Muscle layer of duodenum (tissue), 2 donors: ENCODE data around the gene FBXO5.
"Not testable (repeated sequence)": the region's sequence is repeated elsewhere in the genome, so short reads cannot be mapped to it uniquely, and the experiment has no call there.

ENCODE experiments used
- H3K27ac ChIP-seq: one replicate; pipeline ENCODE4 v1.7.0; 2013; ENCODE audit warnings: mild to moderate bottlenecking, low read length
- H3K27me3 ChIP-seq: one replicate; pipeline ENCODE4 v1.7.0; 2013; ENCODE audit warnings: low read depth, mild to moderate bottlenecking, control low read depth, low read length
- H3K36me3 ChIP-seq, 2 donors: one replicate each; pipeline ENCODE4 v1.7.0; 2013; ENCODE audit warnings: low read length in 2 of 2, control low read depth in 1 of 2, mild to moderate bottlenecking in 1 of 2; ENCODE audit not compliant: insufficient read depth in 2 of 2, control insufficient read depth in 1 of 2
- H3K4me1 ChIP-seq, 2 donors: one replicate each; pipeline ENCODE4 v1.7.0; 2013; ENCODE audit warnings: low read length in 2 of 2, mild to moderate bottlenecking in 2 of 2, control low read depth in 1 of 2, moderate library complexity in 1 of 2; ENCODE audit not compliant: insufficient read depth in 2 of 2, control insufficient read depth in 1 of 2
- H3K4me3 ChIP-seq, 2 donors: one replicate each; pipeline ENCODE4 v1.7.0; 2013; ENCODE audit warnings: low read length in 2 of 2, low read depth in 1 of 2, mild to moderate bottlenecking in 1 of 2
- H3K9me3 ChIP-seq, 2 donors: one replicate each; pipeline ENCODE4 v1.7.0; 2013; ENCODE audit warnings: low read length in 2 of 2, control low read depth in 1 of 2, mild to moderate bottlenecking in 1 of 2; ENCODE audit not compliant: control insufficient read depth in 1 of 2
- donor health status: healthy.

Gene FBXO5

DNA sequence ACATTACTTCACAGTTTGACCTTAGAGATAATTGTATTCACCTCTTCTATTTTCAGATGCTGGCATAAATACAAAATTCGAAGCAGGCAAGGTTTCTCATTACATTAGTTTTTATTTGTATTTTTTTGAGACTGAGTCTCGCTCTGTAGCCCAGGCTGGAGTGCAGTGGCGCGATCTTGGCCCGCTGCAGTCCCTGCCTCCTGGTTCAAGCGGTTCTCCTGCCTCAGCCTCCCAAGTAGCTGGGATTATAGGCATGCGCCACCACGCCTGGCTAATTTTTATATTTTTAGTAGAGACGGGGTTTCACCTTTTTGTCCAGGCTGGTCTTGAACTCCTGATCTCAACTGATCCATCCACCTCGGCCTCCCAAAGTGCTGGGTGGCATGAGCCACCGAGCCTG is 2.5 kb upstream of the FBXO5 start:
- H3K4me1 ChIP-seq: peaks cover 7 to 22% of the 10 kb centered on the region in 2 donors
- H3K27me3 ChIP-seq, H3K27ac ChIP-seq, H3K36me3 ChIP-seq, H3K9me3 ChIP-seq, H3K4me3 ChIP-seq: not testable (repeated sequence)

GRCh38 chr6:152984513-152984872 is 1.7 kb upstream of the FBXO5 start:
- Histone ChIP-seq H3K36me3 (peaks cover 0 to 4% of the 10 kb centered on the region in 2 donors), H3K9me3 (no peaks in the 10 kb centered on the region), H3K27ac (peak overlapping the region; percentile 88), H3K4me1 (peaks cover 7 to 22% of the 10 kb centered on the region in 2 donors), H3K27me3 (no peaks in the 10 kb centered on the region), H3K4me3 (peak overlapping the region; percentile 90 to 99)

- Histone ChIP-seq H3K4me3 (peak overlapping the region; percentile 90 to 99), H3K27me3 (no peaks in the 10 kb centered on the region), H3K9me3 (no peaks in the 10 kb centered on the region), H3K4me1 (peaks cover 7 to 22% of the 10 kb centered on the region in 2 donors), H3K36me3 (peaks cover 0 to 4% of the 10 kb centered on the region in 2 donors), H3K27ac (peak overlapping the region; percentile 88)
Measured at GRCh38 chr6:152983637-152984512, 1.0 kb upstream of the FBXO5 start.

- Histone ChIP-seq H3K36me3 (peaks cover 0 to 4% of the 10 kb centered on the region in 2 donors), H3K4me3 (peak overlapping the region; percentile 90 to 99), H3K27me3 (no peaks in the 10 kb centered on the region), H3K27ac (no peak overlapping the region), H3K9me3 (no peaks in the 10 kb centered on the region), H3K4me1 (peaks cover 7 to 22% of the 10 kb centered on the region in 2 donors)
Measured at GRCh38 chr6:152981989-152982903, 595 bp downstream of the FBXO5 start.

GRCh38 chr6:152981219-152981618 is 1.6 kb downstream of the FBXO5 start:
- no peak overlapping the region for H3K27ac ChIP-seq
- no peaks in the 10 kb centered on the region for H3K9me3 ChIP-seq
- H3K4me3 ChIP-seq: no peak overlapping the region
- peaks cover 0 to 4% of the 10 kb centered on the region in 2 donors for H3K36me3 ChIP-seq
- H3K4me1 ChIP-seq: peaks cover 7 to 22% of the 10 kb centered on the region in 2 donors
- no peaks in the 10 kb centered on the region for H3K27me3 ChIP-seq

- Histone ChIP-seq H3K27me3 (no peaks in the 10 kb centered on the region), H3K27ac (no peak overlapping the region), H3K9me3 (no peaks in the 10 kb centered on the region), H3K4me3 (no peak overlapping the region), H3K4me1 (peaks cover 7 to 22% of the 10 kb centered on the region in 2 donors), H3K36me3 (peaks cover 0 to 4% of the 10 kb centered on the region in 2 donors)
Measured at GRCh38 chr6:152980656-152981055, 2.2 kb downstream of the FBXO5 start.

- Histone ChIP-seq H3K9me3 (no peaks in the 10 kb centered on the region), H3K36me3 (peaks cover 0 to 14% of the 10 kb centered on the region in 2 donors), H3K27me3 (no peaks in the 10 kb centered on the region), H3K4me3 (no peak overlapping the region), H3K4me1 (peaks cover 0 to 12% of the 10 kb centered on the region in 2 donors), H3K27ac (no peak overlapping the region)
Measured at GRCh38 chr6:152979116-152979515, 3.7 kb downstream of the FBXO5 start.

DNA sequence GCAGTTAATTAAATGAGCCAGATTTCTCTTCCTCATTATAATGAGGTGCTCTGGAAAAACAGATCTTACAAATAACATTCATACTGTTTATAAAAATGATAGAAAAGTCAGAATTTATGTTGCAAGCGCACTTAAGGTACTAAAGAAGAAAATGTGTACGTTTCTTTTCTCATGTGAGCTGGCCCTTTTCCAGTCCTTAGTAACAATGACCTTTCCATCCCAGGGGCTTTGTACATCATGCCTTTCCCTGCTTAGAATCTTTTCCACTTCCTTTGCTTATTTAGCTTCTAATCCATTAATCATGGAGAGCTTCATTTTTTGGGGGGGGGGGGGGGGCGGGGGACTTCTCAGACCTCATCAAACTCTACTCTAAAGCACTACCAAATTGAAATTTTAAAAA is 4.8 kb downstream of the FBXO5 start:
- H3K9me3 ChIP-seq: no peaks in the 10 kb centered on the region
- H3K4me3 ChIP-seq: no peak overlapping the region
- H3K36me3 ChIP-seq: peaks cover 0 to 16% of the 10 kb centered on the region in 2 donors
- H3K4me1 ChIP-seq: peaks cover 0 to 12% of the 10 kb centered on the region in 2 donors
- H3K27me3 ChIP-seq: no peaks in the 10 kb centered on the region
- no peak overlapping the region for H3K27ac ChIP-seq

DNA sequence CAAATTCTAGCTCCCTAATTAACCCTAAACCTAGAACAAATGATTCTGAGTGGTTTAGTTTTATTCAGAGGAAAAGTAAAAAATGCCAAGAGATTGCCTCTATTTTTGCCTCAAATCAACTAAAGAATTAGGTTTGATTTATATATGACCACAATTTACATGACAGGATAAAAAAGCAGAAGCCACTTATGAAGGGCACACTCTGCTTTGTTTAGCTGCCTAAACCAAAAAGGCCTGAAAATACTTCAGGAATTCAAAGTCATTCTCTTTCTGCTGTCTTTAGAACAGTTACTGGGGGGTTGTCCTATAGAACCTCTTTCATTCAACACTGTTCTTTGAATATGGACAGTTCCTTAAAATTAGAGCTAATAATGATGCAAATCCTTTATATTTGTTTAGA is 5.3 kb downstream of the FBXO5 start:
- Histone ChIP-seq H3K4me1 (peaks cover 0 to 8% of the 10 kb centered on the region in 2 donors), H3K9me3 (no peaks in the 10 kb centered on the region), H3K27me3 (no peaks in the 10 kb centered on the region), H3K36me3 (peaks cover 0 to 21% of the 10 kb centered on the region in 2 donors), H3K4me3 (no peak overlapping the region), H3K27ac (no peak overlapping the region)

GRCh38 chr6:152976749-152977148 is 6.1 kb downstream of the FBXO5 start:
- Histone ChIP-seq H3K4me3 (no peak overlapping the region), H3K9me3 (no peaks in the 10 kb centered on the region), H3K4me1 (peaks cover 0 to under 1% of the 10 kb centered on the region in 2 donors), H3K27ac (no peak overlapping the region), H3K27me3 (no peaks in the 10 kb centered on the region), H3K36me3 (peaks cover 1 to 25% of the 10 kb centered on the region in 2 donors)

GRCh38 chr6:152975204-152975915 is 7.5 kb downstream of the FBXO5 start:
- Histone ChIP-seq H3K4me3 (no peak overlapping the region), H3K27ac (peak overlapping the region; percentile 9), H3K36me3 (peaks cover 15 to 39% of the 10 kb centered on the region in 2 donors), H3K4me1 (no peaks in the 10 kb centered on the region), H3K27me3 (no peaks in the 10 kb centered on the region), H3K9me3 (no peaks in the 10 kb centered on the region)
